Right lobe of liver (tissue), 6 donors: ENCODE data around the gene LSP1. TPM values are rescaled to one million over a fixed set of nuclear protein-coding genes. Genes with fewer than 3 reads are reported as not detected.

ENCODE experiments used
- ATAC-seq, 4 donors: fragments of 200-7000 bp; cut with Tn5 transposase; one replicate each; pipeline ENCODE4 v1.9.1; 2020; ENCODE audit warnings: mild to moderate bottlenecking in 4 of 4, moderate library complexity in 4 of 4
- DNase-seq, 3 donors: peaks; one replicate each; pipeline ENCODE4 v3.0.0-alpha.2; 2020
- H3K27ac ChIP-seq, 3 donors: fragments of 200-600 bp; one replicate each; pipeline ENCODE4 v1.8.0; 2022
- H3K27me3 ChIP-seq, 2 donors: fragments of 200-600 bp; one replicate each; pipeline ENCODE4 v1.8.0; 2022
- H3K36me3 ChIP-seq, 4 donors: fragments of 200-600 bp; sonication (generic) in 1 of 4; one replicate each; pipeline versions ENCODE4 v1.5.1 to v1.8.0; 2017 to 2022; ENCODE audit warnings: control low read depth in 1 of 4
- H3K4me1 ChIP-seq, 4 donors: fragments of 200-600 bp; sonication (generic) in 1 of 4; one replicate each; pipeline versions ENCODE4 v1.5.1 to v1.8.0; 2017 to 2022; ENCODE audit warnings: control low read depth in 1 of 4
- H3K4me3 ChIP-seq, 3 donors: fragments of 200-600 bp; one replicate each; pipeline ENCODE4 v1.8.0; 2022
- H3K9me3 ChIP-seq, 4 donors: fragments of 200-600 bp; sonication (generic) in 1 of 4; one replicate each; pipeline versions ENCODE4 v1.5.1 to v1.8.0; 2017 to 2022; ENCODE audit warnings: control low read depth in 1 of 4
- POLR2A ChIP-seq: fragments of 450-650 bp; IDR thresholded peaks from one replicate; pipeline ENCODE4 v1.6.1; 2017; ENCODE audit warnings: antibody characterized with exemption, mild to moderate bottlenecking
- WGBS: methylation state at CpG from one replicate; pipeline ENCODE4 v1.1.6; 2018; ENCODE audit warnings: low coverage, low lambda C conversion rate; ENCODE audit not compliant: insufficient coverage; ENCODE audit errors: missing lambda C conversion rate; 5-methylcytosine and 5-hydroxymethylcytosine counted together
- intact Hi-C, 2 donors: fragments of 100-400 bp; cut with DNase I; formaldehyde crosslinking; loops; one replicate each; pipeline versions ENCODE4 v1.11.2 to v1.14.1; 2022
- total RNA-seq, 6 experiments: library from RNA; depleted of rRNA in 2 of 6; stranded (reverse); fragments of >200 nt in 2 of 6; fragmentation: NEBNext Ultra II Directional in 3 of 6; extraction: Animal tissue kit (Norgen Biotek cat#: 25700) in 3 of 6; gene quantifications; one replicate each; pipeline versions ENCODE4 v1.1.0 to v1.2.4, GENCODE V29; 2016 to 2023
- TF ChIP-seq, protein P1 (sequence below), 4 donors: fragments of 200-600 bp in 3 of 4; fragments of 450-650 bp in 1 of 4; IDR thresholded peaks; one replicate each; pipeline versions ENCODE4 v1.5.1 to v1.8.0; 2016 to 2022; ENCODE audit warnings: antibody characterized with exemption in 4 of 4, mild to moderate bottlenecking in 2 of 4
- donor health status: DM: no; HTN: yes; CAD: no.
- donor health status: DM: no; HTN: no; CAD: no.
- donor health status: DM: no; HTN: no; CAD: no.
- donor health status: DM: no; HTN: yes; CAD: no.
- donor health status: DM: no; HTN: yes; CAD: no.

Gene LSP1
- total RNA-seq, 6 experiments from 2014 or later, result 2.3 to 20.6 (median 8.8) TPM

DNA sequence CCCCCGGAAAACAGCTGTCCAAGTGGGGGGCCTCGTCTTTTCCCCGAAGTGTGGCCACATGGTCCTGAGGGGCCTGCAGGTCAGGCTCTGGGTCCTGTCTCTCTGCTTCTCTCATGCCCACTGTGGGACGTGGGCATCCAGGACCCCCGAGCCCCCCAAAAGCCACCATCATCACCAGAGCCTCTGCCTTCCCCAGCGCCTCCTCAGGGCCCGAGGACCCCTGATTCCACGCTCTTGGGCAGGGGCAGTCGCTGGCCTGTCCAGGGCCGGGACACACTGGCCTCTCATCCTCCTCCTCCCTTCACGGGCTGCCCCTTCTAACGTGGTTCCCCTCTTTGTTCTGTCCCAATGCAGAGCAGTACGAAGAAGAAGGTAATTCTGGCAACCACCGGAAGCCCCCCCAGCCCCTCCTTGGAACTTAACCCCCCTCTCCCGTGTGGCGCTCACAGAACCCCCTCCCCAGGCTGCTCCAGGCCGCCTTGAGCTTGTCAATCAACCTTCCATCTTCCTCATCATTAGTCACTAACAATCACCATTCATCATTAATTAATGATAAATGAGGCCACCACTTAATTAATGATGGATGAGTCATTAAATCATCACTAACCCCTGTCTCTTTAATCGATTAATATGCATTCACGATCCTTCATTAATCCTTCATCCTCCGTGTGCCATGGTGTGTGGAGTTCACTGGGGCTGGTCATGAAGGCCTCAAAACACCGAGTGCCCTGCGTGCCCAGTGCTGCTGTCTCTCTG, 70.5 kb downstream of the LSP1 start:
- 83% methylated on average over 7 of the region's 22 CpGs for WGBS
- no peaks in the 10 kb centered on the region for H3K4me1 ChIP-seq
- H3K27me3 ChIP-seq, result no peaks in the 10 kb centered on the region
- no peak for ATAC-seq
- H3K4me3 ChIP-seq, result no peak overlapping the region
- no peaks in the 10 kb centered on the region for H3K36me3 ChIP-seq
- no peaks in the 10 kb centered on the region for H3K9me3 ChIP-seq
- intact Hi-C loops, result no loop called here
- peak in 1 of 3 donors; percentile 29 for DNase-seq
- H3K27ac ChIP-seq, result no peak overlapping the region
- TF ChIP-seq POLR2A, result no peak
- TF ChIP-seq, protein P1, sequence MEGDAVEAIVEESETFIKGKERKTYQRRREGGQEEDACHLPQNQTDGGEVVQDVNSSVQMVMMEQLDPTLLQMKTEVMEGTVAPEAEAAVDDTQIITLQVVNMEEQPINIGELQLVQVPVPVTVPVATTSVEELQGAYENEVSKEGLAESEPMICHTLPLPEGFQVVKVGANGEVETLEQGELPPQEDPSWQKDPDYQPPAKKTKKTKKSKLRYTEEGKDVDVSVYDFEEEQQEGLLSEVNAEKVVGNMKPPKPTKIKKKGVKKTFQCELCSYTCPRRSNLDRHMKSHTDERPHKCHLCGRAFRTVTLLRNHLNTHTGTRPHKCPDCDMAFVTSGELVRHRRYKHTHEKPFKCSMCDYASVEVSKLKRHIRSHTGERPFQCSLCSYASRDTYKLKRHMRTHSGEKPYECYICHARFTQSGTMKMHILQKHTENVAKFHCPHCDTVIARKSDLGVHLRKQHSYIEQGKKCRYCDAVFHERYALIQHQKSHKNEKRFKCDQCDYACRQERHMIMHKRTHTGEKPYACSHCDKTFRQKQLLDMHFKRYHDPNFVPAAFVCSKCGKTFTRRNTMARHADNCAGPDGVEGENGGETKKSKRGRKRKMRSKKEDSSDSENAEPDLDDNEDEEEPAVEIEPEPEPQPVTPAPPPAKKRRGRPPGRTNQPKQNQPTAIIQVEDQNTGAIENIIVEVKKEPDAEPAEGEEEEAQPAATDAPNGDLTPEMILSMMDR (IDR thresholded peaks at IDR 0.05), result no peak

DNA sequence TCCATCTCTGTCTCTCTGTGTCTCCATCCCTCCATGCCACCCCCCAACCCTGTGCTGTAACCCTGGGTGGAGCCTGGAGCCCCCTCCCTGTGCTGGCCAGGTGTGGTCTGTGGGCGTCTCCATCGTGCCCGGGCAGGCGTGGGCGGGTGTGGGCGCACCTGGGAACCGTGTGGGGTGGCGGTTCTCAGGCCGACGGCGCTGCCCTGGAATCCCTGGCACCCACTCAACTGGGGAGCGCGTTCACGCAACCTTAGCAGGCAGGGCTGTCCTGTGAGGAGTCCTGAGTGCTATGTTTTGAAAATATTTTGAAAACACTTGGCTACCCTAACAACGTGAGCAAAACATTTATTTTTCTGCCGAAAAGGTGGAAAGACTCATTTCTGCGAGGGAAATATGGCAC, 71.3 kb downstream of the LSP1 start:
- Histone ChIP-seq H3K27ac (no peak overlapping the region), H3K9me3 (no peaks in the 10 kb centered on the region), H3K4me3 (no peak overlapping the region), H3K27me3 (no peaks in the 10 kb centered on the region), H3K36me3 (no peaks in the 10 kb centered on the region), H3K4me1 (no peaks in the 10 kb centered on the region)
- intact Hi-C loops, result no loop called here
- no peak for ATAC-seq
- 59% methylated on average over 10 of the region's 17 CpGs for WGBS
- DNase-seq, result peak in 1 of 3 donors; percentile 40
- TF ChIP-seq, protein P1 (IDR thresholded peaks at IDR 0.05), result no peak
- TF ChIP-seq POLR2A, result no peak

DNA sequence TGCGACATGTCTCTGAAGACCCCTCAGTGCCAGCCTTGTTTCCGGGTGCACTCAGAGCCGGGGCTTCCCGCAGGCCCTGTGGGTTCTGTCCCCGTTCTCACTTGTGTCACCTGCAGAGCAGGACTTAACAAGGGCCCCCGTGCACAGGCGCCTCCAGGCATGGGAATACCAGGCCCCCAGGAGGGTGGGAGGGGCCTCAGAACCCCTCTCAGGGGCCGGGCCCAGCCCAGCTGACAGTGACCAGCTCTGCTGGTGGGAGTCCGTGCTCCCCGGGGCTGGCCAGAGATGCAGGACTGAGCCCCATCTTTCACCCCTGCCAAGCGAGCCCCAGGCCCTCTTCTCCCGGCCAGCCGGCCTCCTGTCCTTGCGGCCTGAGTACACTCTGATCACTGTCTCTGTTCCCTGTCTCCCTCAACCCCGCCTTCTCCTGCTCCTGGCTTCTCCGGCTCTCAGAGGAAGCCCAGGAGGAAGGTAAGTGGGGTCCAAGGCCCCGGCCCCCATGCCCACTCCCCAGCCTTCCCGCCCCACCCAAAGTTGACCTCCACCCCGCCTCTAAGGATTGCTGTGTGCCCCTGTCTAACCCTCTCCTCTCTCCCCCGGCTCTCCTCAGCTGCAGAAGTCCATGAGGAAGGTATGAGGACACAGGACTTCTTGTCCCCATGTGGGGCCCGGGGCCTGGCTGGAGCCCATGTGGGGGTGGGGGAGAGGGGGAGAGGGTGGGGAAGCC, 71.9 kb downstream of the LSP1 start:
- Histone ChIP-seq H3K27me3 (no peaks in the 10 kb centered on the region), H3K36me3 (no peaks in the 10 kb centered on the region), H3K4me1 (no peaks in the 10 kb centered on the region), H3K27ac (no peak overlapping the region), H3K4me3 (no peak overlapping the region), H3K9me3 (no peaks in the 10 kb centered on the region)
- ATAC-seq (no peak), DNase-seq (peak in 1 of 3 donors; percentile 36)
- TF ChIP-seq, protein P1 (IDR thresholded peaks at IDR 0.05), result no peak
- TF ChIP-seq POLR2A, result no peak
- intact Hi-C loops, result no loop called here
- WGBS, result 93% methylated on average over 3 of the region's 21 CpGs

DNA sequence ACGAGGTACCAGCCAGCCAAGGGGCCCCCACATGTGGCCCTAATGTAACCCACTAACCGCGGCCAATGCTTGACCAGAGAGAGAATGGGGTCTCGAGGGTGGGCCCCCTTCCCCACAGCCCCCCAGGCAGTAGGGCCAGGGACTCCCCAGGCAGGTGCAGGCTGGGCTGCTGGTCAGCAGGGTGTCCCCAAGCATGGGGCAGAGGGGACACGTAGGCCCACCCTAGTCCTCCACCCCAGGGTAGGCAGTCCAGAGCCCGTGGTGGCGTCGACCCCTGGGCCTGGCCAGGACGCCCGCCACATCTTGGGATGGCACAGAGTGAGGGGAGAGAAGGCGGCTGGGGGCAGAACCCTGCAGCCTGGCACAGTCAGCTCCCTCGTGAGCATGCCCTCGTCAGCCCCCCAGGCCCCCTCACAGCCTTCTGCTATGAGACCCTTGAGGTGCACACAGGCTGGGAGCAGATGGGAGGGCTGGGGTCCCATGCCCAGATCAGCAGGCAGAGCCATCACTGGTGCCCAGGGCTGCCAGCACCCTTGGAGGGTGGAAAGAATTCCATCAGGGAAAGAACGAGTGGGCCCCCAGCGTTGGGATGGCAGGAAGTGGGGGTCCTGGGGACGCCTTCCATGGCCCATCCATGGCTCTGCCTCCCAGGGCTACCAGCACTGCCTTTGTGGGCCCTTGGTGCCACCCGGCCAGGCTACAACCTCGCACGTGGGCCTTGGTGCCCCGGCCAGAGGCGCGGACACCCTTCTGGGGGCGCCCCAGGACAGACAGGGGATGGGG, 72.7 kb downstream of the LSP1 start:
- Histone ChIP-seq H3K27ac (no peak overlapping the region), H3K4me1 (no peaks in the 10 kb centered on the region), H3K4me3 (no peak overlapping the region), H3K9me3 (no peaks in the 10 kb centered on the region), H3K36me3 (no peaks in the 10 kb centered on the region), H3K27me3 (no peaks in the 10 kb centered on the region)
- WGBS, result 92% methylated on average over 2 of the region's 23 CpGs
- TF ChIP-seq, protein P1 (IDR thresholded peaks at IDR 0.05), result no peak
- no peak for TF ChIP-seq POLR2A
- intact Hi-C loops, result no loop called here
- ATAC-seq (no peak), DNase-seq (peak in 1 of 3 donors; percentile 40)
